HepG2 (cell line): Measurements from ENCODE around the gene NDUFV1. TPM values are rescaled to one million over a fixed set of nuclear protein-coding genes. Genes with fewer than 3 reads are reported as not detected.

ENCODE experiments used
- AHR ChIP-seq: IDR thresholded peaks from 2 replicates; pipeline ENCODE4 v1.6.1; 2018; ENCODE audit warnings: missing genetic modification reagents, missing compliant biosample characterization
- ATF7-NPFF ChIP-seq: sonication (generic); formaldehyde crosslinking; IDR thresholded peaks from 2 replicates; pipeline ENCODE4 v1.8.1; 2023; ENCODE audit warnings: mild to moderate bottlenecking, low read depth, missing genetic modification reagents, moderate library complexity
- CREM ChIP-seq, 2 experiments: sonication (generic) in 1 of 2; formaldehyde crosslinking in 1 of 2; IDR thresholded peaks; 2 replicates each; pipeline versions ENCODE4 v1.4.0 to v1.6.1; 2016 to 2020; ENCODE audit warnings: antibody characterized with exemption in 1 of 2, mild to moderate bottlenecking in 1 of 2, missing genetic modification reagents in 1 of 2
- IRF2 ChIP-seq: IDR thresholded peaks from 2 replicates; pipeline ENCODE4 v1.6.1; 2018; ENCODE audit warnings: missing genetic modification reagents, missing compliant biosample characterization
- KDM1A ChIP-seq: IDR thresholded peaks from 2 replicates; pipeline ENCODE4 v1.6.1; 2016; ENCODE audit warnings: missing compliant biosample characterization
- MXD4 ChIP-seq: IDR thresholded peaks from 2 replicates; pipeline ENCODE4 v1.6.1; 2016; ENCODE audit warnings: mild to moderate bottlenecking, missing biosample characterization, missing genetic modification reagents
- MXI1 ChIP-seq: IDR thresholded peaks from 3 replicates; pipeline ENCODE4 v1.6.1; 2012; ENCODE audit warnings: low read depth, low read length, inconsistent platforms, borderline replicate concordance
- MYC ChIP-seq: sonication (generic); formaldehyde crosslinking; IDR thresholded peaks from 2 replicates; pipeline ENCODE4 v1.9.0; 2021; ENCODE audit warnings: missing genetic modification reagents, borderline replicate concordance
- NCOA5 ChIP-seq: sonication (generic); formaldehyde crosslinking; IDR thresholded peaks from 2 replicates; pipeline ENCODE4 v1.4.0; 2020; ENCODE audit warnings: missing genetic modification reagents
- NR3C1 ChIP-seq: sonication (generic); formaldehyde crosslinking; IDR thresholded peaks from 2 replicates; pipeline ENCODE4 v1.4.0; 2020; ENCODE audit warnings: missing genetic modification reagents
- RFXANK ChIP-seq: IDR thresholded peaks from 2 replicates; pipeline ENCODE4 v1.6.1; 2016
- SAFB2 ChIP-seq: sonication (generic); formaldehyde crosslinking; IDR thresholded peaks from 2 replicates; pipeline ENCODE4 v1.5.1; 2020; ENCODE audit warnings: missing genetic modification reagents, low read depth, mild to moderate bottlenecking, borderline replicate concordance
- SOX6 ChIP-seq, 2 experiments: fragments of 450-650 bp in 1 of 2; sonication (generic) in 1 of 2; formaldehyde crosslinking in 1 of 2; IDR thresholded peaks; 2 replicates each; pipeline versions ENCODE4 v1.4.0 to v1.6.1; 2017 to 2020; ENCODE audit warnings: antibody characterized with exemption in 1 of 2, mild to moderate bottlenecking in 1 of 2, missing genetic modification reagents in 1 of 2
- ZBTB46 ChIP-seq: sonication (generic); formaldehyde crosslinking; IDR thresholded peaks from 2 replicates; pipeline ENCODE4 v1.4.0; 2020; ENCODE audit warnings: mild to moderate bottlenecking, missing genetic modification reagents, borderline replicate concordance
- ZNF569 ChIP-seq: sonication (generic); formaldehyde crosslinking; IDR thresholded peaks from 2 replicates; pipeline ENCODE4 v1.5.0; 2020; ENCODE audit warnings: mild to moderate bottlenecking, missing genetic modification reagents, moderate library complexity, borderline replicate concordance
- ZNF605 ChIP-seq: sonication (generic); formaldehyde crosslinking; IDR thresholded peaks from 2 replicates; pipeline ENCODE4 v1.8.0; 2022; ENCODE audit warnings: mild to moderate bottlenecking, missing genetic modification reagents
- ZNF614 ChIP-seq: IDR thresholded peaks from 2 replicates; pipeline ENCODE4 v1.6.1; 2018; ENCODE audit warnings: missing biosample characterization, missing genetic modification reagents, inconsistent platforms, borderline replicate concordance
- ZNF773 ChIP-seq: sonication (generic); formaldehyde crosslinking; IDR thresholded peaks from 2 replicates; pipeline ENCODE4 v1.4.0; 2020; ENCODE audit warnings: missing genetic modification reagents, borderline replicate concordance
- ZNF780A ChIP-seq: sonication (generic); formaldehyde crosslinking; IDR thresholded peaks from 2 replicates; pipeline ENCODE4 v1.8.0; 2022; ENCODE audit warnings: mild to moderate bottlenecking, missing genetic modification reagents, moderate library complexity
- ZSCAN21 ChIP-seq: sonication (generic); formaldehyde crosslinking; IDR thresholded peaks from 2 replicates; pipeline ENCODE4 v1.8.0; 2022; ENCODE audit warnings: mild to moderate bottlenecking, missing genetic modification reagents, moderate library complexity, borderline replicate concordance
- polyA plus RNA-seq, 8 experiments: library from polyadenylated mRNA; depleted of rRNA in 3 of 8; stranded (reverse) in 7 of 8; unstranded in 1 of 8; fragments of >200 nt; fragmentation: Illumina TruSeq in 4 of 8; extraction: Trizol in 4 of 8; gene quantifications; 2 replicates each; pipeline versions ENCODE4 v1.2.1 to v1.2.3, GENCODE V29; 2011 to 2016; ENCODE audit warnings: low read depth in 4 of 8, missing spikeins in 1 of 8, mixed read lengths in 1 of 8; ENCODE audit not compliant: insufficient read depth in 1 of 8
- total RNA-seq, 5 experiments: library from RNA; depleted of rRNA; stranded (reverse); fragments of >200 nt; fragmentation: Illumina TruSeq; extraction: Trizol; gene quantifications; 2 replicates each; pipeline ENCODE4 v1.2.3, GENCODE V29; 2016; ENCODE audit warnings: low read depth in 1 of 5
- TF ChIP-seq, protein P1 (sequence below): sonication (generic); formaldehyde crosslinking; IDR thresholded peaks from 2 replicates; pipeline ENCODE4 v1.5.0; 2020; ENCODE audit warnings: missing genetic modification reagents, mild to moderate bottlenecking, borderline replicate concordance
- TF ChIP-seq, protein P2 (sequence below): sonication (generic); formaldehyde crosslinking; IDR thresholded peaks from 2 replicates; pipeline ENCODE4 v1.8.0; 2022; ENCODE audit warnings: mild to moderate bottlenecking, missing genetic modification reagents; ENCODE audit not compliant: insufficient replicate concordance
- TF ChIP-seq, protein P3 (sequence below): sonication (generic); formaldehyde crosslinking; IDR thresholded peaks from 2 replicates; pipeline ENCODE4 v1.5.0; 2020; ENCODE audit warnings: mild to moderate bottlenecking, missing genetic modification reagents

Gene NDUFV1
- total and polyA plus RNA-seq, 2 of the 13 experiments (the other 11 are each of a cell fraction or from before 2014, with no cell fraction given): 88.9 to 137 TPM

DNA sequence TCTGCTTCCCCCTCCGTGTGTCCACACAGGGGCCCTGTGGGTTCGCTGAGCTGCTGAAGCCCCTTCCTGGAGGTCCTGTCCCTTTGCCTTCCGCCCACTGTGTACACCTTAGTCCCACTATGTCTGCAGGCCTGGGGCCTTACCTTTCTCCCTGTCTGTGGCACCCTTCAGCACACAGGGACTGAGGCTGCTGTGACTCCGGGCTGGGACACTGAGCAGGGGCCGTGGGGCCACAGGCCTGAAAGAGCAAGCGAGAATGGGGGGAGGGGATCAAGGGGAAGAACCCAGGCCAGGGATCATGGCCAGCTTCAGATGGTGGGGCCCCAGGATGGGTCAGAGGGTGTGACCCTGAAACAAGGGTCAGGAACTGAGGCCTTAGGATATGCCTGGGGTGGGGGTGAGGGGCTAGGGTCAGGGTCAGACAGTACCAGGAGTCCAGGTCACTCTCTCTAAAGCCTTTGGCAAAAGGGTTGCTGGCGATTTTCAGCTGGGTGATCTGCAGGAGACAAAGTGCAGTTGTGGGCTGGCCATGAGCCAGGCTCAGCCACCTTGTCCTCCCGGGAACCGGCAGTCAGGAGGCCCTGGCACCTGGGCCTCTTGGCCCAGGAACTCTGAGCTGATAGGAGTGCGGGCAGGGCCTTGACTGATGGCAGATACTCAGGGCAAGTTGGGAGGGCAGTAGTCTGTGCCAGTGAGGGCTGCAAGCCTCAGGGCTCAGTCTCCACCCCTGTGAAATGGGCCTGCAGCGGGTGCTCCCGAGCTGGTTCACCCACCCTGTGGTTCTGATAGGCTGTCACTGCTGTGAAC is 25.6 kb downstream of the NDUFV1 start (continued):
- TF ChIP-seq ZBTB46 (CRISPR knock-in tag) (peak; percentile 52; the same call in 1 of the 2 replicates), MYC (CRISPR knock-in tag) (peak; percentile 13; the same call in 1 of the 2 replicates), ZNF605 (CRISPR knock-in tag) (peak; percentile 70; the same call in 1 of the 2 replicates), MXI1 (0 out of 3 replicates have a peak, but pooled peaks have one; percentile 13), NCOA5 (CRISPR knock-in tag) (no peak), NR3C1 (CRISPR knock-in tag) (no peak), ZNF773 (CRISPR knock-in tag) (no peak), ZNF780A (CRISPR knock-in tag) (no peak), ZNF569 (no peak), RFXANK (CRISPR knock-in tag) (no peak), ATF7-NPFF (CRISPR knock-in tag) (no peak), CREM (IDR thresholded peaks at IDR 0.05) (no peak), CREM (CRISPR knock-in tag; IDR thresholded peaks at IDR 0.05) (no peak), SOX6 (IDR thresholded peaks at IDR 0.05) (no peak), SOX6 (CRISPR knock-in tag; IDR thresholded peaks at IDR 0.05) (peak; percentile 74), ZSCAN21 (CRISPR knock-in tag) (peak; percentile 68; the same call in 1 of the 2 replicates), KDM1A (CRISPR knock-in tag) (peak; percentile 76; the same call in 1 of the 2 replicates), SAFB2 (CRISPR knock-in tag) (no peak; the same call in 1 of the 2 replicates), AHR (CRISPR knock-in tag) (no peak), ZNF614 (CRISPR knock-in tag) (peak; percentile 43; the same call in 1 of the 2 replicates), MXD4 (CRISPR knock-in tag) (no peak; the same call in 1 of the 2 replicates), IRF2 (CRISPR knock-in tag) (0 out of 2 replicates have a peak, but pooled peaks have one; percentile 12)
- TF ChIP-seq, protein P1, sequence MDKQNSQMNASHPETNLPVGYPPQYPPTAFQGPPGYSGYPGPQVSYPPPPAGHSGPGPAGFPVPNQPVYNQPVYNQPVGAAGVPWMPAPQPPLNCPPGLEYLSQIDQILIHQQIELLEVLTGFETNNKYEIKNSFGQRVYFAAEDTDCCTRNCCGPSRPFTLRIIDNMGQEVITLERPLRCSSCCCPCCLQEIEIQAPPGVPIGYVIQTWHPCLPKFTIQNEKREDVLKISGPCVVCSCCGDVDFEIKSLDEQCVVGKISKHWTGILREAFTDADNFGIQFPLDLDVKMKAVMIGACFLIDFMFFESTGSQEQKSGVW (CRISPR knock-in tag): no peak
- TF ChIP-seq, protein P2, sequence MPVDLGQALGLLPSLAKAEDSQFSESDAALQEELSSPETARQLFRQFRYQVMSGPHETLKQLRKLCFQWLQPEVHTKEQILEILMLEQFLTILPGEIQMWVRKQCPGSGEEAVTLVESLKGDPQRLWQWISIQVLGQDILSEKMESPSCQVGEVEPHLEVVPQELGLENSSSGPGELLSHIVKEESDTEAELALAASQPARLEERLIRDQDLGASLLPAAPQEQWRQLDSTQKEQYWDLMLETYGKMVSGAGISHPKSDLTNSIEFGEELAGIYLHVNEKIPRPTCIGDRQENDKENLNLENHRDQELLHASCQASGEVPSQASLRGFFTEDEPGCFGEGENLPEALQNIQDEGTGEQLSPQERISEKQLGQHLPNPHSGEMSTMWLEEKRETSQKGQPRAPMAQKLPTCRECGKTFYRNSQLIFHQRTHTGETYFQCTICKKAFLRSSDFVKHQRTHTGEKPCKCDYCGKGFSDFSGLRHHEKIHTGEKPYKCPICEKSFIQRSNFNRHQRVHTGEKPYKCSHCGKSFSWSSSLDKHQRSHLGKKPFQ (CRISPR knock-in tag): no peak
- TF ChIP-seq, protein P3, sequence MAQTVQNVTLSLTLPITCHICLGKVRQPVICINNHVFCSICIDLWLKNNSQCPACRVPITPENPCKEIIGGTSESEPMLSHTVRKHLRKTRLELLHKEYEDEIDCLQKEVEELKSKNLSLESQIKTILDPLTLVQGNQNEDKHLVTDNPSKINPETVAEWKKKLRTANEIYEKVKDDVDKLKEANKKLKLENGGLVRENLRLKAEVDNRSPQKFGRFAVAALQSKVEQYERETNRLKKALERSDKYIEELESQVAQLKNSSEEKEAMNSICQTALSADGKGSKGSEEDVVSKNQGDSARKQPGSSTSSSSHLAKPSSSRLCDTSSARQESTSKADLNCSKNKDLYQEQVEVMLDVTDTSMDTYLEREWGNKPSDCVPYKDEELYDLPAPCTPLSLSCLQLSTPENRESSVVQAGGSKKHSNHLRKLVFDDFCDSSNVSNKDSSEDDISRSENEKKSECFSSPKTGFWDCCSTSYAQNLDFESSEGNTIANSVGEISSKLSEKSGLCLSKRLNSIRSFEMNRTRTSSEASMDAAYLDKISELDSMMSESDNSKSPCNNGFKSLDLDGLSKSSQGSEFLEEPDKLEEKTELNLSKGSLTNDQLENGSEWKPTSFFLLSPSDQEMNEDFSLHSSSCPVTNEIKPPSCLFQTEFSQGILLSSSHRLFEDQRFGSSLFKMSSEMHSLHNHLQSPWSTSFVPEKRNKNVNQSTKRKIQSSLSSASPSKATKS: no peak
